Breast epithelium (tissue), 3 donors: ENCODE data around the gene GAD2.

Source experiments
- POLR2AphosphoS5 ChIP-seq, 3 donors: sonication (generic); formaldehyde crosslinking; IDR thresholded peaks; one replicate each; pipeline ENCODE4 v1.6.1; 2017; ENCODE audit warnings: antibody characterized with exemption in 3 of 3
- TF ChIP-seq, protein P1 (sequence below), 3 donors: fragments of 450-650 bp; IDR thresholded peaks; one replicate each; pipeline ENCODE4 v1.5.1; 2016 to 2017; ENCODE audit warnings: antibody characterized with exemption in 3 of 3, mild to moderate bottlenecking in 3 of 3, moderate library complexity in 3 of 3

DNA sequence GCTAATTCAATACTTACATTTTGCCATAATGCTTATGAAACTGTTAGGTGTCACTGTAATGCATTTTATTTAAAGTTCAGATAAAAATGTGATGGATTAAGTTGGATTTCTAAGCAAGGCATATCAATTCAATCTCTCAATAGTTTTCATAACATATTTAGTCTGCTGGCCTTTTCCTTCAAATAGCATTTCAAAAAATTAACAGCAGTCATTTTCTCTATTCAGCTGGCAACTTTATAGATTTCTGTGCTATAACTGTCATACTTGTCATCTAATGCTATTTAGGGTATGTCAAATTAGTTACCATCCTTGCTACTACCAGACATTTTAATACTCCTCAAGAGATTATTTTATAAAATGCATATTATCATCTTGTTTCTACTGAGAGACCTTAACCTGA, 4.3 kb downstream of the GAD2 start:
- TF ChIP-seq, protein P1, sequence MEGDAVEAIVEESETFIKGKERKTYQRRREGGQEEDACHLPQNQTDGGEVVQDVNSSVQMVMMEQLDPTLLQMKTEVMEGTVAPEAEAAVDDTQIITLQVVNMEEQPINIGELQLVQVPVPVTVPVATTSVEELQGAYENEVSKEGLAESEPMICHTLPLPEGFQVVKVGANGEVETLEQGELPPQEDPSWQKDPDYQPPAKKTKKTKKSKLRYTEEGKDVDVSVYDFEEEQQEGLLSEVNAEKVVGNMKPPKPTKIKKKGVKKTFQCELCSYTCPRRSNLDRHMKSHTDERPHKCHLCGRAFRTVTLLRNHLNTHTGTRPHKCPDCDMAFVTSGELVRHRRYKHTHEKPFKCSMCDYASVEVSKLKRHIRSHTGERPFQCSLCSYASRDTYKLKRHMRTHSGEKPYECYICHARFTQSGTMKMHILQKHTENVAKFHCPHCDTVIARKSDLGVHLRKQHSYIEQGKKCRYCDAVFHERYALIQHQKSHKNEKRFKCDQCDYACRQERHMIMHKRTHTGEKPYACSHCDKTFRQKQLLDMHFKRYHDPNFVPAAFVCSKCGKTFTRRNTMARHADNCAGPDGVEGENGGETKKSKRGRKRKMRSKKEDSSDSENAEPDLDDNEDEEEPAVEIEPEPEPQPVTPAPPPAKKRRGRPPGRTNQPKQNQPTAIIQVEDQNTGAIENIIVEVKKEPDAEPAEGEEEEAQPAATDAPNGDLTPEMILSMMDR (IDR thresholded peaks at IDR 0.05), result no peak
- TF ChIP-seq POLR2AphosphoS5 (IDR thresholded peaks at IDR 0.05), result no peak
